NCI-H1930 (cell line): Measurements from ENCODE around the gene SAMD5.
"Not testable (repeated sequence)": the region's sequence is repeated elsewhere in the genome, so short reads cannot be mapped to it uniquely, and the experiment has no call there.

Source experiments
- DNase-seq, 2 experiments: peaks; one replicate each; lab custom pipeline; 2025; lab: John Stamatoyannopoulos, UW

The SAMD5 gene

GRCh38 chr6:147528511-147529145, 20.1 kb downstream of the SAMD5 start:
- no peak for DNase-seq

- no peak for DNase-seq
These were observed 21.9 kb downstream of the SAMD5 start for GRCh38 chr6:147530132-147531060.

GRCh38 chr6:147531321-147531720, 22.8 kb downstream of the SAMD5 start:
- no peak for DNase-seq

- DNase-seq: no peak
These were observed 25.8 kb downstream of the SAMD5 start for GRCh38 chr6:147534116-147534860.

GRCh38 chr6:147538821-147539220, 30.3 kb downstream of the SAMD5 start:
- no peak for DNase-seq

- no peak for DNase-seq
These were observed 31.6 kb downstream of the SAMD5 start for GRCh38 chr6:147540075-147540474.

GRCh38 chr6:147542436-147542835, 33.9 kb downstream of the SAMD5 start:
- DNase-seq: not testable (repeated sequence)

- DNase-seq: no peak
These were observed 35.9 kb downstream of the SAMD5 start for GRCh38 chr6:147544420-147544819.

- DNase-seq: no peak
These were observed 38.2 kb downstream of the SAMD5 start for GRCh38 chr6:147546501-147547368.

- no peak for DNase-seq
These were observed 38.9 kb downstream of the SAMD5 start for GRCh38 chr6:147547369-147547902.

- no peak for DNase-seq
These were observed 40.5 kb downstream of the SAMD5 start for GRCh38 chr6:147548921-147549475.

GRCh38 chr6:147549531-147549930, 41.0 kb downstream of the SAMD5 start:
- no peak for DNase-seq

- DNase-seq: no peak
These were observed 43.5 kb downstream of the SAMD5 start for GRCh38 chr6:147551976-147552375.

- DNase-seq: no peak
These were observed 44.6 kb downstream of the SAMD5 start for GRCh38 chr6:147553099-147553498.

GRCh38 chr6:147554281-147554680, 45.8 kb downstream of the SAMD5 start:
- no peak for DNase-seq

- no peak for DNase-seq
These were observed 50.5 kb downstream of the SAMD5 start for GRCh38 chr6:147559006-147559405.

- no peak for DNase-seq
These were observed 52.2 kb downstream of the SAMD5 start for GRCh38 chr6:147560670-147561069.

GRCh38 chr6:147561726-147562125, 53.2 kb downstream of the SAMD5 start:
- DNase-seq: no peak

GRCh38 chr6:147563472-147563871, 55.0 kb downstream of the SAMD5 start:
- DNase-seq: no peak

GRCh38 chr6:147564556-147564955, 56.1 kb downstream of the SAMD5 start:
- no peak for DNase-seq
